Tibial artery (tissue), 4 donors: ENCODE results near the gene CMTM2.

Experiments
- DNase-seq, 2 donors: peaks; one replicate each; pipeline ENCODE4 v3.0.0-alpha.2; 2019
- H3K27ac ChIP-seq, 2 donors: fragments of 200-600 bp; sonication (generic) in 1 of 2; 1 replicate in 1 of 2; 2 replicates in 1 of 2; pipeline ENCODE4 v1.5.1; 2018 to 2019; ENCODE audit warnings: mild to moderate bottlenecking in 1 of 2
- H3K27me3 ChIP-seq, 2 donors: fragments of 200-600 bp; sonication (generic) in 1 of 2; one replicate each; pipeline versions ENCODE4 v1.5.1 to v1.6.0; 2016 to 2019
- H3K36me3 ChIP-seq, 3 donors: fragments of 200-600 bp; sonication (generic) in 2 of 3; one replicate each; pipeline ENCODE4 v1.5.1; 2016 to 2019; ENCODE audit warnings: mild to moderate bottlenecking in 2 of 3
- H3K4me1 ChIP-seq, 4 donors: fragments of 200-600 bp; sonication (generic) in 2 of 4; 1 replicate in 3 of 4; 2 replicates in 1 of 4; pipeline ENCODE4 v1.5.1; 2016 to 2019
- H3K4me3 ChIP-seq, 2 donors: fragments of 200-600 bp; sonication (generic) in 1 of 2; 1 replicate in 1 of 2; 2 replicates in 1 of 2; pipeline ENCODE4 v1.5.1; 2018 to 2019; ENCODE audit warnings: mild to moderate bottlenecking in 2 of 2
- H3K9me3 ChIP-seq, 3 donors: fragments of 200-600 bp; sonication (generic) in 1 of 3; one replicate each; pipeline ENCODE4 v1.5.1; 2016 to 2019
- CTCF ChIP-seq, 2 experiments: fragments of 200-600 bp in 1 of 2; fragments of 450-650 bp in 1 of 2; IDR thresholded peaks; one replicate each; pipeline ENCODE4 v1.5.1; 2017 to 2019; ENCODE audit warnings: antibody characterized with exemption in 2 of 2, mild to moderate bottlenecking in 1 of 2, moderate library complexity in 1 of 2
- intact Hi-C: fragments of 100-400 bp; cut with DNase I; formaldehyde crosslinking; loops from one replicate; pipeline ENCODE4 v1.15.0; 2023; ENCODE audit warnings: low total_unique reads

Gene CMTM2

DNA sequence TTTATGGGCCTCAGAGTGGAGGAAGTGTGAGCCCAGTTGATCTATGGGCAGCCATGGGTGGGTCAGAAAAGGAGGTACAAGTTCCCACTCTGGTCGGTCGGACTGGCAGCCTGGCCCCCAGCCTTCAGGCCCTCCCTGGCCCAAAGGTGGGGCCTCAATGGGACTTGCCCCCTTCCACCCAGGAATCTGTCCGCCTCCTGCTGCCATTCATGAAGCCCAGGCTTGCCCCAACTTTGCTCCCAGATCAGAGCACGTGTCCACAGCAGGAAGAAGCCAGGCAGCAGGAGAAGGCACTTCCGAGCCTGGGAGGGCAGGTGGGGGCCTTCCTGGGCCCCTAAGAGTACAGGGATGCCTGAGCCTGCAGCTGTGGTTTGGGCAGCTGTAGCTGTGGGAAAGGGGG, 22.2 kb downstream of the CMTM2 start:
- intact Hi-C loops, result loop anchor here (5.0 to 10.0 kb wide), 2 partner anchors 127 to 194 kb away; no protein-coding TSS in a partner anchor
- DNase-seq, result no peak
- no peak for TF ChIP-seq CTCF (IDR thresholded peaks at IDR 0.05)
- Histone ChIP-seq H3K4me3 (no peak overlapping the region), H3K36me3 (no peaks in the 10 kb centered on the region), H3K27ac (no peak overlapping the region), H3K27me3 (peaks cover 0 to 18% of the 10 kb centered on the region in 2 donors), H3K9me3 (no peaks in the 10 kb centered on the region), H3K4me1 (peaks cover 0 to 28% (median 18%) of the 10 kb centered on the region in 4 donors)

DNA sequence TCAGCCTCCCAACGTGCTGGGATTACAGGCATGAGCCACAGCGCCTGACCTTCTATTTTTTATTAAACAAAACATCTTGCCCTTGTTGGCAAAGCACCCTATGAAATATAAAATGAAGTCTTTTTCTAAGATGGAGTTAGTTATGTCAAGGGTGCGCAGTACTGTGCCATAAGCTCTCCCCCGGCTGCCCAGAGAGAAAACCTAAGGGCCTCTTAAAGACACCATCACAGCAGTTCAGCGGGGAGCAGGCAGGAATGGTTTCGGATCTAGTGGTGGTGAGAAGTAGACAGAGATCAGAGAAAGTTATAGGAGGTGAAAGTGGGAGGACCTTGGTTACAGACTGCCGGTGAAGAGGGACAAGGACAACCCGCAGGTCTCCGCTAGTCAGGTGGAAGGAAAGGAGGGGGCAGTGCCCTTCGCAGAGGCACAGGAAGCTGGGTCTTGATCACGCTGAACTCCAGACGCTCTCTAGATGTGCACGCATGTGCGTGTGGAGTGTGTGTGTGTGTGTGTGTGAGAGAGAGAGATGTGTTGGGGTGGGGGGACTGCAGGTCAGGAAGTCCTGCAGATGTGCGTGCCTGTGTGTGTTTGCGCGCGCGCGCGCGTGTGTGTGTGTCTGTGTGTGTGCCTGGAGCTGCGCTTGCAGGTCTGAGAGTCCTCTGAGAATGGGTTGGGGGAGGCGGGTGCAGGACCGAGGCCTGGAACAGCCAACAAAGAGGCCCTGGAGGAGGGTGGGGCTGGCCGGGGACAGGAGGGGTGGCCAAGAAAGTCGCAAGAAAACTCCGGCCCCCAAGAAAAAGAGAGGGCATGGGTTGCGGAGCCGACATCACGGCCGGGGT, 24.5 kb downstream of the CMTM2 start:
- H3K9me3 ChIP-seq, result no peaks in the 10 kb centered on the region
- peaks cover 0 to 18% of the 10 kb centered on the region in 2 donors for H3K27me3 ChIP-seq
- no peaks in the 10 kb centered on the region for H3K36me3 ChIP-seq
- DNase-seq, result peak in 1 of 2 donors; percentile 62
- peak overlapping the region; percentile 68 to 78 for H3K27ac ChIP-seq
- intact Hi-C loops, result loop anchor here (5.0 to 10.0 kb wide), 2 partner anchors 129 to 196 kb away; no protein-coding TSS in a partner anchor
- peaks cover 0 to 35% (median 22%) of the 10 kb centered on the region in 4 donors for H3K4me1 ChIP-seq
- H3K4me3 ChIP-seq, result peak overlapping the region; percentile 56 to 65
- TF ChIP-seq CTCF (IDR thresholded peaks at IDR 0.05), result no peak

GRCh38 chr16:66604376-66605176, 25.3 kb downstream of the CMTM2 start, which contains the start of gene CMTM3:
CMTM3 (plus strand) TSS chr16:66604704; CDS start chr16:66604806, 102 bp downstream.
- Histone ChIP-seq H3K36me3 (peaks cover 0 to 3% (median 1%) of the 10 kb centered on the region in 3 donors), H3K27me3 (peaks cover 0 to 18% of the 10 kb centered on the region in 2 donors), H3K9me3 (no peaks in the 10 kb centered on the region), H3K27ac (peak within 1 kb of the TSS; percentile 68 to 78), H3K4me3 (peak within 1 kb of the TSS; percentile 56 to 65), H3K4me1 (peaks cover 0 to 41% (median 28%) of the 10 kb centered on the region in 4 donors)
- intact Hi-C loops, result loop anchor here (5.0 to 10.0 kb wide), 4 partner anchors 130 to 263 kb away; partner anchors contain the start of gene DYNC1LI2
- peak; percentile 65 to 76 for TF ChIP-seq CTCF (IDR thresholded peaks at IDR 0.05)
- peak; percentile 50 to 74 for DNase-seq

- H3K4me1 ChIP-seq, result peaks cover 0 to 41% (median 28%) of the 10 kb centered on the region in 4 donors
Observed at GRCh38 chr16:66605177-66605978, 26.1 kb downstream of the CMTM2 start.

More at GRCh38 chr16:66605177-66605978, 26.1 kb downstream of the CMTM2 start:
- Histone ChIP-seq H3K4me3 (peak overlapping the region; percentile 56 to 65), H3K36me3 (peaks cover 0 to 11% (median 9%) of the 10 kb centered on the region in 3 donors), H3K9me3 (no peaks in the 10 kb centered on the region), H3K27me3 (peaks cover 0 to 18% of the 10 kb centered on the region in 2 donors), H3K27ac (peak overlapping the region; percentile 68 to 78)
- peak; percentile 40 to 79 for DNase-seq
- intact Hi-C loops, result loop anchor here (5.0 to 10.0 kb wide), 3 partner anchors 131 to 262 kb away; partner anchors contain the start of gene DYNC1LI2
- no peak for TF ChIP-seq CTCF (IDR thresholded peaks at IDR 0.05)
